Endothelial cell of umbilical vein (primary cell): ENCODE data around the gene TMEM250. TPM values are rescaled to one million over a fixed set of nuclear protein-coding genes. Genes with fewer than 3 reads are reported as not detected.

ENCODE experiments used
- BruUV-seq: library from RNA; stranded (reverse); fragments of 400-500 nt; replicated peaks from 2 replicates; lab custom pipeline; 2021; lab: Mats Ljungman, UMichigan
- CTCF ChIA-PET: fragments of 300-600, 350-600 bp; sonication (Branson Sonifier 250); formaldehyde crosslinking; loops from one replicate; lab custom pipeline; 2021; ENCODE audit warnings: antibody characterized with exemption, inconsistent platforms; lab: Charles Lee
- POLR2A ChIA-PET: fragments of 300-600, 350-600 bp; sonication (Branson Sonifier 250); formaldehyde crosslinking; loops from one replicate; lab custom pipeline; 2021; ENCODE audit warnings: antibody characterized with exemption, inconsistent platforms; lab: Charles Lee
- DNase-seq: peaks from one replicate; pipeline ENCODE4 v3.0.0-alpha.2; 2011; ENCODE audit warnings: low read depth, low spot score
- FAIRE-seq: peaks from 2 replicates; lab custom pipeline; 2011; peaks lifted over from hg19 to GRCh38; lab: Jason Lieb, UNC
- H2AFZ ChIP-seq: 2 replicates; pipeline ENCODE4 v1.6.0; 2012; ENCODE audit warnings: low read depth, low read length, control low read depth, inconsistent platforms
- H3K27ac ChIP-seq: 2 replicates; pipeline ENCODE4 v1.5.1; 2011; ENCODE audit warnings: low read depth, mild to moderate bottlenecking, control low read depth, low read length, moderate library complexity; ENCODE audit not compliant: insufficient read depth
- H3K27me3 ChIP-seq, 2 experiments: 2 replicates each; pipeline versions ENCODE4 v1.6.0 to v1.6.1; 2011; ENCODE audit warnings: low read length in 2 of 2, mixed read lengths in 1 of 2; ENCODE audit not compliant: control insufficient read depth in 2 of 2, insufficient read depth in 2 of 2
- H3K36me3 ChIP-seq, 2 experiments: 2 replicates in 1 of 2; 3 replicates in 1 of 2; pipeline ENCODE4 v1.5.1; 2011; ENCODE audit warnings: low read length in 2 of 2, mild to moderate bottlenecking in 1 of 2, moderate library complexity in 1 of 2; ENCODE audit not compliant: control insufficient read depth in 2 of 2, insufficient read depth in 2 of 2; ENCODE audit errors: extremely low read depth in 1 of 2
- H3K4me1 ChIP-seq: 3 replicates; pipeline ENCODE4 v1.5.1; 2011; ENCODE audit warnings: mild to moderate bottlenecking, low read length; ENCODE audit not compliant: control insufficient read depth, insufficient read depth; ENCODE audit errors: extremely low read depth
- H3K4me2 ChIP-seq: 2 replicates; pipeline ENCODE4 v1.6.1; 2011; ENCODE audit warnings: low read length, control low read depth, mixed read lengths; ENCODE audit not compliant: insufficient read depth
- H3K4me3 ChIP-seq, 3 experiments: fragments of 200-600 bp in 1 of 3; sonication (generic), shearing (Covaris generic) in 1 of 3; replicated peaks in 1 of 3; 2 replicates each; pipeline ENCODE4 v1.5.1; 2011 to 2016; ENCODE audit warnings: control low read depth in 3 of 3, low read length in 3 of 3, mild to moderate bottlenecking in 2 of 3, inconsistent platforms in 1 of 3, low read depth in 1 of 3, moderate library complexity in 1 of 3; ENCODE audit not compliant: insufficient read depth in 1 of 3
- H3K79me2 ChIP-seq: 2 replicates; pipeline ENCODE4 v1.6.0; 2012; ENCODE audit warnings: low read length, inconsistent platforms; ENCODE audit not compliant: control insufficient read depth, insufficient read depth
- H3K9ac ChIP-seq: replicated peaks from 2 replicates; pipeline ENCODE3; 2011; ENCODE audit warnings: low read length, control low read depth; ENCODE audit not compliant: insufficient read depth; ENCODE audit errors: extremely low read depth
- H3K9me1 ChIP-seq: replicated peaks from 3 replicates; pipeline ENCODE4 v1.6.0; 2011; ENCODE audit warnings: mild to moderate bottlenecking, low read length; ENCODE audit not compliant: control insufficient read depth, insufficient read depth; ENCODE audit errors: extremely low read depth
- H3K9me3 ChIP-seq: replicated peaks from 2 replicates; pipeline ENCODE4 v1.5.1; 2012; ENCODE audit warnings: low read length, inconsistent platforms; ENCODE audit not compliant: control insufficient read depth, insufficient read depth
- H4K20me1 ChIP-seq: replicated peaks from 2 replicates; pipeline ENCODE3; 2011; ENCODE audit warnings: mild to moderate bottlenecking, low read length; ENCODE audit not compliant: control insufficient read depth, insufficient read depth; ENCODE audit errors: extremely low read depth
- CTCF ChIP-seq, 2 donors: IDR thresholded peaks; 1 replicate in 1 of 2; 2 replicates in 1 of 2; pipeline ENCODE4 v1.5.1; 2011; ENCODE audit warnings: low read length in 2 of 2, mild to moderate bottlenecking in 2 of 2, moderate library complexity in 2 of 2, control low read depth in 1 of 2, inconsistent platforms in 1 of 2, low read depth in 1 of 2; ENCODE audit not compliant: insufficient read depth in 1 of 2; ENCODE audit errors: extremely low read depth in 1 of 2
- EZH2 ChIP-seq: IDR thresholded peaks from 2 replicates; pipeline ENCODE4 v1.6.1; 2012; ENCODE audit warnings: borderline replicate concordance, low read depth, mild to moderate bottlenecking, moderate library complexity, low read length, inconsistent platforms; ENCODE audit not compliant: severe bottlenecking
- FOS ChIP-seq: IDR thresholded peaks from 2 replicates; pipeline ENCODE4 v1.6.1; 2011; ENCODE audit warnings: mild to moderate bottlenecking, low read length, moderate library complexity, borderline replicate concordance; ENCODE audit not compliant: insufficient read depth
- GATA2 ChIP-seq: IDR thresholded peaks from 2 replicates; pipeline ENCODE4 v1.7.0; 2011; ENCODE audit warnings: low read depth, mild to moderate bottlenecking, moderate library complexity, mixed read lengths, low read length; ENCODE audit not compliant: insufficient read length, insufficient read depth
- JUN ChIP-seq: IDR thresholded peaks from 2 replicates; pipeline ENCODE4 v1.6.1; 2011; ENCODE audit warnings: borderline replicate concordance, low read depth; ENCODE audit not compliant: insufficient read length, insufficient read depth
- MAX ChIP-seq: IDR thresholded peaks from 2 replicates; pipeline ENCODE4 v1.6.1; 2011; ENCODE audit not compliant: insufficient read depth, insufficient read length
- MYC ChIP-seq: IDR thresholded peaks from one replicate; pipeline ENCODE4 v1.6.1; 2011; ENCODE audit warnings: mild to moderate bottlenecking, low read depth, low read length
- POLR2A ChIP-seq: IDR thresholded peaks from 2 replicates; pipeline ENCODE4 v1.6.1; 2012; ENCODE audit warnings: low read depth, mild to moderate bottlenecking, control low read depth, low read length
- POLR2AphosphoS5 ChIP-seq: IDR thresholded peaks from 2 replicates; pipeline ENCODE4 v1.6.1; 2012; ENCODE audit warnings: low read depth, mild to moderate bottlenecking, control low read depth, low read length, moderate library complexity; ENCODE audit not compliant: insufficient read depth
- dilution Hi-C: fragments of 300-500 bp; cut with MboI; formaldehyde crosslinking; loops from one replicate; pipeline ENCODE4 v1.15.0; 2019; ENCODE audit warnings: low sequenced_read_pairs; ENCODE audit not compliant: extremely low pct_ligation_motif_present
- intact Hi-C: fragments of 100-400 bp; cut with micrococcal nuclease; formaldehyde crosslinking; loops from one replicate; pipeline ENCODE4 v1.10.0; 2022
- polyA plus RNA-seq, 4 experiments: library from polyadenylated mRNA; depleted of rRNA in 3 of 4; stranded (reverse) in 3 of 4; unstranded in 1 of 4; fragments of >200 nt; gene quantifications; 2 replicates each; pipeline versions ENCODE4 v1.2.1 to v1.2.3, GENCODE V29; 2011 to 2012; ENCODE audit warnings: missing spikeins in 1 of 4
- total RNA-seq: library from RNA; stranded (reverse); gene quantifications from 2 replicates; pipeline ENCODE4 v1.2.3, GENCODE V29; 2021

TMEM250 gene
- total and polyA plus RNA-seq, 2 donors (not counting 3 experiments of a cell fraction or from before 2014, with no cell fraction given): 24.9 to 49.9 TPM

GRCh38 chr9:136081826-136082495 is 36.7 kb downstream of the TMEM250 start:
- Histone ChIP-seq H3K9ac (no peak overlapping the region), H3K9me3 (no peaks in the 10 kb centered on the region), H3K4me1 (peaks cover 5% of the 10 kb centered on the region), H3K79me2 (peaks cover 86% of the 10 kb centered on the region), H3K36me3 (peaks cover 0 to 4% of the 10 kb centered on the region in 2 experiments), H2AFZ (no peak overlapping the region), H4K20me1 (no peaks in the 10 kb centered on the region), H3K4me2 (no peak overlapping the region), H3K9me1 (no peaks in the 10 kb centered on the region), H3K27ac (no peak overlapping the region), H3K27me3 (no peaks in the 10 kb centered on the region), H3K4me3 (no peak overlapping the region)
- FAIRE-seq (no peak), DNase-seq (no peak)
- dilution Hi-C loops: no loop called here
- no peak for TF ChIP-seq POLR2AphosphoS5
- TF ChIP-seq MYC: no peak
- TF ChIP-seq FOS: no peak
- no peak for TF ChIP-seq POLR2A
- TF ChIP-seq MAX: no peak
- TF ChIP-seq JUN: no peak
- no peak for TF ChIP-seq CTCF (IDR thresholded peaks at IDR 0.05; ENCODE audit: extremely low read depth in 1 of 2, insufficient read depth in 1 of 2, low read depth in 1 of 2, low read length in 2 of 2)
- TF ChIP-seq EZH2: no peak
- TF ChIP-seq GATA2: no peak
- CTCF ChIA-PET: interaction anchor here (0.6 to 0.9 kb wide), 2 partner anchors 9 to 40 kb away, joined by 3 to 5 read pairs; no protein-coding TSS in a partner anchor
- intact Hi-C loops: no loop called here
- no TSS peak for BruUV-seq
- POLR2A ChIA-PET: no interaction called here
